Hematopoietic multipotent progenitor cell (in vitro differentiated cells): ENCODE measurements around the gene CFAP54. TPM values are rescaled to one million over a fixed set of nuclear protein-coding genes. Genes with fewer than 3 reads are reported as not detected.
"Not testable (repeated sequence)": the region's sequence is repeated elsewhere in the genome, so short reads cannot be mapped to it uniquely, and the experiment has no call there.

ENCODE experiments used
- DNase-seq, 3 donors: peaks; one replicate each; pipeline ENCODE4 v3.0.0-alpha.2; 2011 to 2015; ENCODE audit warnings: low read depth in 2 of 3, low spot score in 2 of 3
- total RNA-seq: library from RNA; depleted of rRNA; stranded (reverse); fragments of >200 nt; gene quantifications from one replicate; pipeline ENCODE4 v1.2.3, GENCODE V29; 2012

CFAP54 gene
- 1.1 TPM for total RNA-seq

- peak; percentile 91 to 96 (median 96) for DNase-seq
These were observed at the start of gene CFAP54 for GRCh38 chr12:96489392-96490056. CFAP54 (plus strand) TSS chr12:96489577; CDS start chr12:96489610, 33 bp downstream.

- DNase-seq: no peak
These were observed 47.6 kb upstream of the CFAP54 start for GRCh38 chr12:96441816-96442215.

GRCh38 chr12:96442906-96443305, 46.5 kb upstream of the CFAP54 start:
- no peak for DNase-seq

- DNase-seq: no peak
These were observed 45.0 kb upstream of the CFAP54 start for GRCh38 chr12:96444399-96444798.

- peak; percentile 65 to 96 (median 92) for DNase-seq
These were observed 43.4 kb upstream of the CFAP54 start for GRCh38 chr12:96445691-96446583.

- DNase-seq: no peak
These were observed 42.1 kb upstream of the CFAP54 start for GRCh38 chr12:96447256-96447655.

- DNase-seq: no peak
These were observed 41.1 kb upstream of the CFAP54 start for GRCh38 chr12:96448300-96448699.

- DNase-seq: no peak
These were observed 37.0 kb upstream of the CFAP54 start for GRCh38 chr12:96452261-96452922.

GRCh38 chr12:96454396-96454795, 35.0 kb upstream of the CFAP54 start:
- no peak for DNase-seq

- no peak for DNase-seq
These were observed 33.0 kb upstream of the CFAP54 start for GRCh38 chr12:96456265-96456974.

GRCh38 chr12:96457191-96457930, 32.0 kb upstream of the CFAP54 start:
- DNase-seq: no peak

- not testable (repeated sequence) for DNase-seq
These were observed 30.1 kb upstream of the CFAP54 start for GRCh38 chr12:96459281-96459680.

GRCh38 chr12:96462571-96463280, 26.7 kb upstream of the CFAP54 start:
- DNase-seq: no peak

- no peak for DNase-seq
These were observed 23.5 kb upstream of the CFAP54 start for GRCh38 chr12:96465896-96466295.

- DNase-seq: no peak
These were observed 22.2 kb upstream of the CFAP54 start for GRCh38 chr12:96466939-96467751.

- no peak for DNase-seq
These were observed 17.9 kb upstream of the CFAP54 start for GRCh38 chr12:96471368-96472050.

GRCh38 chr12:96472384-96472783, 17.0 kb upstream of the CFAP54 start:
- DNase-seq: no peak
